HG03135 (cell line): ENCODE measurements around the gene PLCL1.

ENCODE experiments used
- ATAC-seq: cut with Tn5 transposase; IDR thresholded peaks from one replicate; pipeline ENCODE4 v1.9.1; 2021; ENCODE audit warnings: mild to moderate bottlenecking, moderate library complexity; ENCODE audit not compliant: unreplicated experiment

The PLCL1 gene

DNA sequence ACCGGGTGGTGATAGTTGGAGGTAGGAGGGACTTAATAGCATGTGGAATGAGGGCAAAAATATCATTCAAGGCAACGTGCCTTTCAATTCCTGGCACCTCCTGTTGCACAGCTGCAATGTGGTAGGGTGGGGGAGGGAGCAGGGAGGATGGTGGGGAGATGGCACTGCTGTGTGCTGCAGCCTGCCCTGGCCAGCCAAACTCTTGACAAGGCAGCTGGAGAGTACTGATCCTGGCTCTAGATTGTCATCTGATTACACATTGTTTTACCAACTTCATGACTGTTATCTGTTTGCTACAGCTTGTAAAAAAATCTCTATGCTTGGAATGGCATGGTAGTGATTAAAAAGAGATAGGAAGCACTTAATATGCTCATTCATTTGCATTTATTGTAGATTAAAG is 47.7 kb downstream of the PLCL1 start:
- no peak for ATAC-seq

DNA sequence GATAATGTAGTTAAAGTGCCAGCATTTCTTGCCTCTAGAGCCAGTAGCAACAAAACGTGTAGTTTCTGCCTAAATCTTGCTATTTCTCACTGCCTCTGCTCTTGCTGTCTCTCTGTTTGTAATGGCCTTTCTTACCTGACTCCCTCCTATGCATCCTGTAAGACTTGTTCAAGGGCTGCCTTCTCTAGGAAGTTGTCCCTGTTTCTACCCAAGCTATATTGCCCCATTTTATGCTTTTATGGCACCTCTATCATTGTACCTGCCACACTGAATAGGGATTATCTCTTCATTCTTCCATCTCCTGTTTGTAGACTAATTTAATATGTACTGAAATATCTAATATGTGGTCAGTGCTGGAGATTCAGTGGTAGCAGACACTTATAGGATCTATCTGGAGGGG is 49.2 kb downstream of the PLCL1 start:
- ATAC-seq = no peak

DNA sequence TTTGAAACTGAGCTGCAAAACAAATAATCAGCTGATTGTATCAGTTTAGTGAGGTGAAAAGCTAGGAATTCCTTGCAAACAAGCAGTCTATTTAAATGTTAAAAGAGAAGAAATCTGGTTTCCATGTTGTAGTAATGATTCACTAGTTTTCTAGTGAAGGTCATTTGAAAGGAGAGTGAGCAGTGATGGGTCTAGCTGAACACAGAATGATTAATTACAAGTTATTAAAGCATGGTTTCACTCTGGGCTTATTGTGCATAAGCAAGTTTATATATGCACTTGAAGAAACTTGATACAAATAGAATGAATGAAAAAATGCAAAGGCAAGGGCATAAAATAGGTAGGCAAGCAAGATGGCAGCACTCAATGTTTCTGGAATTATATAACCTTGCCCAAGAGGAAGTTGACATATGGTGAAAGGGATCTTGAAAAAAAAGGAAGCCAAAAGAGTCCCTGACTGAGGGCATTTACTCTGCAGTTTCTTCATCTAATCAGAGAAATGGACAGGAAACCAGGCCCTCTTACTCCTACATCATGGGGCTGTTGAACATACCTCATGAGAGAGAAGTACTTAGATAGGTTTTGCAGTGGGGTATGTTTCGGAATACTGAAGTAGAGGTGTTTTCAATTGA is 53.2 kb downstream of the PLCL1 start:
- ATAC-seq = no peak

DNA sequence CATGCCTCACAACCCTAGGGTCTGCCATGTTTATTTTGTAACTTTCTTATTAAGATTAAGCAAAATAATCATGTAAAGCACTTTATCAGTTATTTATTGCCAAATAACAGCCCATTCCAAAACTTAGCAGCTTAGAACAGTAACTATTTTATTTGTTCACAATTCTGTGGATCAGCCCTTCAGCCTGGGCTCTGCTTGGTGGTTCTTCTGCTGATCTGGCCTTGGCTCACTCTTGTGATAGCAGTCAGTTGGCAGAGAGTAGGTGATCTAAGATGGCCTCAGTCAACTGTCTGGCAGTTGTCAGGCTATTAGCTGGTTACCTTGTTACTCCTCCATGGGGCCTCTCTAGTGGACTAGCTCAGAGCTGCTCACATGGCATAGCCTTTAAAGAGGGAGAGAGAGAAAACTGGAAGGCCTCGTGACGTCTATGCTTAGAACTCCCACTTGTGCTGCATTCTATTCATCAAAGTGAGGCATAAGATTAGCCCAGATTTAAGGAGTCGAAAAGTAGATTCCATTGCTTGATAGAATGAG is 54.3 kb downstream of the PLCL1 start:
- ATAC-seq = no peak

- no peak for ATAC-seq
These were observed 58.0 kb downstream of the PLCL1 start for GRCh38 chr2:197862246-197862955.

DNA sequence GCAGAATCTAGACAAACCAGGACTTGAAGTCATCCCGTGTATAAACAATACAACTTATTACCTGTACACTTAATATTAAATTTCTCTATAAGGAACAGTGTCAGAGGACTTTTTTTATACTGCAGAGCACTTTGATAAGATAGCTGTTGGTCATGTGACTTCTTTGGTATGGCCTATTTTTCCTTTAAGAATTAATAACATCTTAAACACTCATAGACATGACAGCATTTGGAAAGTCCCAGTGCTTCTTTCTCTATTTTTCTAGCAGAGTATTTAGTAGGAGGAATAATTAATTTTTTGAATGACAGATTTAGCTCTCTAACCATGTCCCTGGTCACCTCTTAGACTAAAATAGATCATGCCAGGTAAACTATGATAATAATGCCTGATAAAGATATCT is 59.4 kb downstream of the PLCL1 start:
- ATAC-seq = no peak

DNA sequence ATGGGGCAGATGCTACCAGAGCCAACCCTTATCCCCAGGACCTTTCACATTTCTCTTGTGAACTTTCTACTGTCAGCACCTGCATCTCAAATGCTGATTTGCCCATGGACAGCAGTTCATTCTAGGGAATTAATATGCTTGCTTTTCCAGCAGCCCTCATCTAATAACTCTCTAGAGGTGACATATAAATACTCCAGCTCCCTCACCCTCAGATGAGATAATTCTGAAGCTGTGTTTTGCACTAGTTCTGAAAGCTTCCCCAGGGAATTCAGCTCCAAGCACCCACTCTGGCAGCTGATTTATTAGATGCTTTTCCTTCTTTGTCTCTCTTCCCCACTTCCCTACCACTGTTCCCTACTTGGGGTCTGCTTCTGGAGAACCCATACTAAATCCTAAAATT is 62.1 kb downstream of the PLCL1 start:
- ATAC-seq = no peak

DNA sequence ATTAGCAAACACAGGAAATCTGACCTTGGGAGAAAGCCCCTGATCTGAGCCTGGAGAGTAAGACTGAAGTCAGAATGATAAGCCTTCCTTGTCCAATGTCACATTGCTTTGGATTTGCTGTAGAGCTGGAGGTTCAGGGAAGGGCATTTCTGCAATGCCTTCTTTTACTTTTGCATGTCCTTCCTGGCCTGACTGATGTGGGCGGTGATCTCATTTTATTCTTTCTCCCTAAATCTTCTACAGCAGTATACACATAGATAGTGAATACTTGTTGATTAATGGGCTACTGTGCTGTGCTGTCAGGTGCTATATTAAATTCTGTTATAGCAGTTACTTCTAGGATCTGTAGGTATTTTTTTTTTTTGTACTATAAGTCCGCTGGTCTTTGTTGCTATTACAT is 62.6 kb downstream of the PLCL1 start:
- ATAC-seq = no peak

DNA sequence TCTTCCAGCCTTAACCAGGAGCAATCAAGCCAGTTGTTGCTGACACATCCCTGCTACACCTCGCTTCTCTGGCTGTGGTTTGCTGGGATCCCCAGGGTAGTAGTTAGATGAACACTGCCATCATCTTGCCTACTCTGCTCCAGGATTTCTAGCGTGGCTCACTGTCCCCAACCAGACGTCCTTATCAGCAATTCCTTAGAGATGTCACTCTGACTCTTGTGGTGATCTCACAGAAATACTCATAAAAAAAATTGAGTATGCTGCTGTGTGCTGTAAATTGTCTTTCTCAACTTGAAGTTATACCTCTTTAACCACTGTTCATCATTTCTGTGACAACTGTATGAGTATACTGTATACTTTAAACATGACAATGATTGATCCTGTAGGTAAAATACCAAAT is 63.2 kb downstream of the PLCL1 start:
- no peak for ATAC-seq

DNA sequence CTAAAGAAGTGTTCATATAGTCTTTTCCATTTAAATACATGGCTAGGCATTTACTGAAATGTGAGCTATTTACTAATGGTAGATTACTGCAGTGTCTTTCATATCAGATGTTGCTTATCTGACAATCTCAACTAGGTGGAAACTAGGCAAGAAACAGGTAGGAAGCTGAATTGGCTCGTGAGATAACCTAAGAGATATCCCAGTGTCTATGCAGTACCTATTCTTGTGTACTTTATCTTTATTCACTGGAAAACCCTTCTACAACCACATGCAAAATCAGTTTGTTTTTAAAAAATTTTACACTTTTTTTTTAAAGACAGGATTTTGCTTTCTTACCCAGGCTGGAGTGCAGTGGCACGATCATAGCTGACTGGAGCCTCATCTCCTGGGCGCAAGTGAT is 63.8 kb downstream of the PLCL1 start:
- no peak for ATAC-seq

GRCh38 chr2:197869041-197869440 is 64.6 kb downstream of the PLCL1 start:
- ATAC-seq = no peak

DNA sequence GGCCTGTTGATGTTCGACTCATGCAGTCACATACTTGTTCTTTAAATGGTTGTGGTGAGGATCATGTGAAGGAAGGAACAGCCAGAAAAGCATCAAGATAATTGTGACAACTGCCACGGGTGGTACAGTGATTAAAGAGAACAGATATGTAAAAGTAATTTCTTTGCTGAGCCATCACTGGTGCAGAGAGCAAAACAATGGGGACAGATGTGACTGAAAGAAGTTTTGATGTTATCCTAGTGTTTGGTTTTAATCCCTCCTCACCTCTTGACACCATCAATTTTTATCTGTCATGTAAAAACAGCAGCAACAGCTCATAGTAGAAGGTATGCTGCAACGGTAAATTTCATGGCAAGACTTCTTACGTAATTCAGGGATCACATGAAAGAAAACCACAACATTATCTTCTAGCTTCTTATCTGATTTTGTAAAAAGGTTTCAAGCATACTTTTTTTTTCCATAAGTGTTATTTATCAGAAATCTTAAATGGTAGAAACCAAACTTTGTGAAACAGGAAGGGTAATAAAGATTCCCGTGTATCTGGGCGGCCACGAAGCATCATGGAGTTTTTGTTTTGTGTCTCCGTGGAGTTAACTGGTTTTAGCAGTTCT is 65.2 kb downstream of the PLCL1 start:
- ATAC-seq = no peak

- no peak for ATAC-seq
These were observed 65.7 kb downstream of the PLCL1 start for GRCh38 chr2:197870137-197870536.

DNA sequence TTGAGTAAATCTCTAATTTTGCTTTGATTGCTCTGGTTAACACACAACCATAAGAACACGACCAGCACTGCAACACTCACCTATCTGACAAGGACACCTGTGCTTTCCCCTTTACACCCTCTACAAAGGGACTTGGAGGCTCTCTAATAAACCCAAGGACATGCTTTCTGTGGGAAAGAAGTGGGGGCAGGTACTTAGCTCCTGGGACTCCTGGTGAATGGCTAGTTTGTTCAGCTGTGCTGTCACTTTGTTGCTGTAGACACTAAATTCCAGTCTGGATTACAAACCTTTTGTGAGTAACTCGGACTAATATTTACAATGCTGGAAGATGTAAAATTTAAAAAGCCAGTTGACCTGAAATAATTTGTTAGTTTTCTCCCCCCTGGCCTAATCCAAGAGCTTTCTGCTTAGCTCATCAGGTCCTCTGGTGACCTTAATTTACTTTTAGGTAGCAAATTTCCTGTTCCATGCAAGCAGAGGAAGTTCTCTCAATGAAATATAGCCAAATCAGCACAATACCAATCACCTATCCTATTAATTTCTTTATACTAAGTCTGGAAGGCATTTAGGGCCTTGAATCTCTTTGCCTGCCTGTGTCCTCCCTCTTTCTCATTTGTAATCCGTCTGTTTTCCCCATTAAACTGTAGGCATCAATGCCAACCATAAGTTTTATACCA is 67.5 kb downstream of the PLCL1 start:
- no peak for ATAC-seq

GRCh38 chr2:197873293-197873701 is 68.9 kb downstream of the PLCL1 start:
- ATAC-seq = no peak

- ATAC-seq = no peak
These were observed 71.4 kb downstream of the PLCL1 start for GRCh38 chr2:197875763-197876162.

DNA sequence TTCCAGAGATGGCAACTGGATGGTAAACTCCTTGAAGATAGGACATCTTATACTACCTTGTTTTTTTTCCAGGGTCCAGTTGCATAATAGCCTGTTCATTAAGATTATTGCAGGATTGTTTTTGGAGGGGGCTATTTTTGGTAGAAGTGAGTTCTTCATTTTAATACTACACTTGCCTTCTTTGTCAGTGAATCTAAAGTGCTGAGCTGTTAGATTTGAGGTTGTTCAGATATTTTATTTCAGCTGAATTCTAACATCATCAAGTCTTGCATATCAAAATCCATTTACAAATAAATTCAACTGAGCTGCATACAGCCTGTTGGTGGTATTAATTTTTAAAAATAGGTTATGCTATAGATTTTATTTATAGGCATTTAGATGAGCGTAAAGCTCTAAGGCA is 72.1 kb downstream of the PLCL1 start:
- ATAC-seq = no peak

DNA sequence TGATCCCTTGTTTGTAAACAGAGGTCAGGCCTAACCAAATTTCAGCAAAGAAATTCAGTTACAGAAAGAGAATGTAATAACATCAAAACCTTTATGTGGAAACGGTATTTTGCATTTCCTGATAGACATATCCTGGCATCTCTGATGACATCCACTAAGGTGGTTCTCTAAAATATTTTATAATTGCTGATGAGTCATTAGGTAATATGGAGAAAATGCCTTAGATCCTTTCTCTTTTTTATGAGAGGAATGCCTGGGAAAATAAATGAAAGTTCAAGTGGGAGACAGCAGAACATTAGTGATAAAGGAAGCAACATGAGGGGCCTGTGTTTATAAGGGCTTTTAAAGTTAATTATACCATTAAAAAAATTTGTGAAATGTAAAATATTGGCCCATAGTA is 72.6 kb downstream of the PLCL1 start:
- ATAC-seq = no peak

DNA sequence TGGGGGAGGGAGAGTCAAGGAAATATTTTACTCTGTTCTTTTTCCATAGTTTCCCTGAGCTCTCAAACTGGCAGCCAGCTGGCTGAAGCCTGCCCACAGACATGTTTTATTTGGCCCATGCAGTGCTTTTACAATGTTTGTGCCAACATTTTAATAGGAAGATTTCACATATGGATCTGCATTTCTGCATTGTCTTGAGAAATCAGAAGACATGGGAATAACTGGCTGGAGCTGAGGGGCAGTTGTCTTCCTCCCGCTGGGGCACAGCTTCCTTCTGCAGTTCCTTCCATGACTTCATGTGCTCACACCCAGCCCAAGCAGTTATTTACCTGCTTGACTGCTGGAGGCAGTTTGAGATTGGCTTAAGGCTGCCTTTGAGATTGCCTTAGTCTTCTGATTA is 74.4 kb downstream of the PLCL1 start:
- no peak for ATAC-seq

DNA sequence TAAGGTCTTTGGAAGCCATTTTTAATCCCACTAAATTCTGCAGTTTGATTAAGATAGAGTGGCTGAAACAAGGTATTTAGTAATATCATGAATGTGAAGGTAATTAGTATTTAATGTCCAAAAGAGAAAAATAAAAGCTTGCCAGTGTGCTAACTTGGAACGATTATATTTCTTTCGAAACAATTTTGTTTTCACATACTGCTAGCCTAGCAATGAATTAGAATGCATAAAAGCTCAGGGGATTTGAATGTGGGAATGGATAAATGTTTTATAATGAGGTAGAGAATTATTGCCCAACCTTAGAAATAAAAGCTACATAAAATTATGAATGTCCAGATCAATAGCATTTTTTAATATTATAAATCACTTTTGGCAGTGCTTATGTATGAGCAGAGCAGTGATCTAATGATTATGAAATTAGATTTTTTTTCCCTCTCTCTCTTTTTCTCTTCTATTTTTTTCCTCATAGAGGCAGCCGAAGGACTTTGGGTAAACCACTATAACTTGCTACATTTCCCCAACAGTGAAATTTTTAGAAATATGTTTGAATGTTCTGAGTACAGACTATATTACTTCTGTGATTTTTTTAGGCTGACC is 75.5 kb downstream of the PLCL1 start:
- ATAC-seq = no peak

- no peak for ATAC-seq
These were observed 79.1 kb downstream of the PLCL1 start for GRCh38 chr2:197883354-197884032.
